Measurements from ENCODE around the gene ALAS1.

Gene ALAS1

DNA sequence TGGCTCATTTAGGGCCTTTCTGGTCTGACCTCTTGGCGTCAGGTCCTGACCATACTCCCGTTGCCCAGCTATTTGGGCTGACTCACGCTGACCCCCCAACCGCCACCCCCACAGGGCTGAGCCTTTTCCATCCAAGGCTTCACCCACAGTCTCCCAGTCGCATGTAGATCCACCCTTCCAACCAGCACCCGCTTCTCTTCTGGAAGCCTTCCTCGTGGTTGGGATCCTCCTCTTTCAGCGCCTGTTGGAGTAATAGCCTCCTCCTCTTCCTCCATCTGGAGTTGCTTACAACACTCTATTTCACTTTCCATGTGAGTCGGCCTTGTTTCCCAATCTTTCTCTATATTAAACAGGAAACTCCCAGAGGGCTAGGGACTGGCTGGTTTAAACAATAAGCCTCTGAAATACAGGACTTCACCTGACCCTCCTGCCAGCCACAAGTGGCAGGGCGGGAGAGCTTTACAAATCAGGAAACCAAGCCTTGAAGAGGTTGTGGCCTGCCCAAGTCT, 2.1 kb upstream of the ALAS1 start:
- DNase-seq (ENCODE audit: insufficient read length, low spot score) (no peak), FAIRE-seq (no peak)
- TF ChIP-seq SPI1 (IDR thresholded peaks at IDR 0.05; ENCODE audit: low read depth, low read length) (no peak), POLR2AphosphoS5 (IDR thresholded peaks at IDR 0.05; ENCODE audit: low read depth, low read length) (no peak), POLR2A (IDR thresholded peaks at IDR 0.05; ENCODE audit: low read depth, low read length) (no peak), POU2F2 (IDR thresholded peaks at IDR 0.05; ENCODE audit: low read depth, low read length) (no peak), TAF1 (IDR thresholded peaks at IDR 0.05; ENCODE audit: low read depth, low read length) (no peak), PAX5 (IDR thresholded peaks at IDR 0.05; ENCODE audit: insufficient read depth, low read length, severe bottlenecking) (no peak)

- FAIRE-seq, result no peak
- TF ChIP-seq TAF1 (IDR thresholded peaks at IDR 0.05; ENCODE audit: low read depth, low read length) (no peak), PAX5 (IDR thresholded peaks at IDR 0.05; ENCODE audit: insufficient read depth, low read length, severe bottlenecking) (no peak), POLR2AphosphoS5 (IDR thresholded peaks at IDR 0.05; ENCODE audit: low read depth, low read length) (no peak), SPI1 (IDR thresholded peaks at IDR 0.05; ENCODE audit: low read depth, low read length) (no peak), POLR2A (IDR thresholded peaks at IDR 0.05; ENCODE audit: low read depth, low read length) (no peak), POU2F2 (IDR thresholded peaks at IDR 0.05; ENCODE audit: low read depth, low read length) (no peak)
- no peak for DNase-seq (ENCODE audit: insufficient read length, low spot score)
Measured at GRCh38 chr3:52196977-52197376, 983 bp upstream of the ALAS1 start.

GRCh38 chr3:52197499-52197841, 490 bp upstream of the ALAS1 start:
- FAIRE-seq (no peak), DNase-seq (ENCODE audit: insufficient read length, low spot score) (no peak)
- no peak for TF ChIP-seq POLR2AphosphoS5 (IDR thresholded peaks at IDR 0.05; ENCODE audit: low read depth, low read length)
- no peak for TF ChIP-seq SPI1 (IDR thresholded peaks at IDR 0.05; ENCODE audit: low read depth, low read length)
- TF ChIP-seq POLR2A (IDR thresholded peaks at IDR 0.05; ENCODE audit: low read depth, low read length), result no peak
- no peak for TF ChIP-seq TAF1 (IDR thresholded peaks at IDR 0.05; ENCODE audit: low read depth, low read length)
- no peak for TF ChIP-seq POU2F2 (IDR thresholded peaks at IDR 0.05; ENCODE audit: low read depth, low read length)
- no peak for TF ChIP-seq PAX5 (IDR thresholded peaks at IDR 0.05; ENCODE audit: insufficient read depth, low read length, severe bottlenecking)

DNA sequence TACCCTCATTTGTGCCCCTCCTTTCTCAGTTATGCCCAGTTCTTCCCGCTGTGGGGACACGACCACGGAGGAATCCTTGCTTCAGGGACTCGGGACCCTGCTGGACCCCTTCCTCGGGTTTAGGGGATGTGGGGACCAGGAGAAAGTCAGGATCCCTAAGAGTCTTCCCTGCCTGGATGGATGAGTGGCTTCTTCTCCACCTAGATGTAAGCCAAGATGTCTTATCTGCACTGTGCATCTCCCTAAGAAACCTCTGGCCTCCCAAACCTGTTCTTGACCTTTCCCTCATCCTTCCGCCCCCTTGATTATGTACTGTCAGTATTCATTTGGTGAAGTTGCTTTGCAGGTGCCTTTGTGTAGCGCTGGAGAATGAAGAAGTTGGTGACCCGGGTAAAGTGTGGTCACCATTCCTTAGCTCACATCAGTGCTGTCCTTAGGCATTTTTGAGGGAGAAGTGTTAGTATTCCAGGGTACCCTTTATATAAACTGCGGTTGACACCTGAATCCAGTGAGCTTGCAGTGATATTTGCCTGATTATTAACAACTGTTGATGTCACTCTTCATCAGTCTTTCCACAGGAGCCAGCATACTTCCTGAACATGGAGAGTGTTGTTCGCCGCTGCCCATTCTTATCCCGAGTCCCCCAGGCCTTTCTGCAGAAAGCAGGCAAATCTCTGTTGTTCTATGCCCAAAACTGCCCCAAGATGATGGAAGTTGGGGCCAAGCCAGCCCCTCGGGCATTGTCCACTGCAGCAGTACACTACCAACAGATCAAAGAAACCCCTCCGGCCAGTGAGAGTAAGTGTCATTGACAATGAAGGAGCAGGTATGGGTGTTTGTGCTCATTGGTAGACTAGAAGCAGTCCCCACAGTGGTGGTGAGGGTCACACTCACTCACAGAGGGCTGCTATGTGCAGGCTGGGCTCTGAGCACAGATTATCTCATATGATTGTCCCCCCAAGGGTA, 966 bp downstream of the ALAS1 start:
- no peak for FAIRE-seq
- TF ChIP-seq SPI1 (IDR thresholded peaks at IDR 0.05; ENCODE audit: low read depth, low read length) (no peak), PAX5 (IDR thresholded peaks at IDR 0.05; ENCODE audit: insufficient read depth, low read length, severe bottlenecking) (no peak), POLR2AphosphoS5 (IDR thresholded peaks at IDR 0.05; ENCODE audit: low read depth, low read length) (no peak), TAF1 (IDR thresholded peaks at IDR 0.05; ENCODE audit: low read depth, low read length) (no peak), POU2F2 (IDR thresholded peaks at IDR 0.05; ENCODE audit: low read depth, low read length) (no peak), POLR2A (IDR thresholded peaks at IDR 0.05; ENCODE audit: low read depth, low read length) (no peak)
- no peak for DNase-seq (ENCODE audit: insufficient read length, low spot score)

- no peak for TF ChIP-seq POLR2A (IDR thresholded peaks at IDR 0.05; ENCODE audit: low read depth, low read length)
- TF ChIP-seq POU2F2 (IDR thresholded peaks at IDR 0.05; ENCODE audit: low read depth, low read length), result no peak
- FAIRE-seq, result peak; percentile 54
- DNase-seq (ENCODE audit: insufficient read length, low spot score), result no peak
Measured at GRCh38 chr3:52200981-52201679, 3.2 kb downstream of the ALAS1 start.

- FAIRE-seq (peak; percentile 82), DNase-seq (ENCODE audit: insufficient read length, low spot score) (no peak)
- no peak for TF ChIP-seq POLR2A (IDR thresholded peaks at IDR 0.05; ENCODE audit: low read depth, low read length)
- TF ChIP-seq POU2F2 (IDR thresholded peaks at IDR 0.05; ENCODE audit: low read depth, low read length), result no peak
- no peak for TF ChIP-seq POLR2AphosphoS5 (IDR thresholded peaks at IDR 0.05; ENCODE audit: low read depth, low read length)
- TF ChIP-seq PAX5 (IDR thresholded peaks at IDR 0.05; ENCODE audit: insufficient read depth, low read length, severe bottlenecking), result no peak
- no peak for TF ChIP-seq TAF1 (IDR thresholded peaks at IDR 0.05; ENCODE audit: low read depth, low read length)
- no peak for TF ChIP-seq SPI1 (IDR thresholded peaks at IDR 0.05; ENCODE audit: low read depth, low read length)
Measured at GRCh38 chr3:52202384-52203077, 4.6 kb downstream of the ALAS1 start.

DNA sequence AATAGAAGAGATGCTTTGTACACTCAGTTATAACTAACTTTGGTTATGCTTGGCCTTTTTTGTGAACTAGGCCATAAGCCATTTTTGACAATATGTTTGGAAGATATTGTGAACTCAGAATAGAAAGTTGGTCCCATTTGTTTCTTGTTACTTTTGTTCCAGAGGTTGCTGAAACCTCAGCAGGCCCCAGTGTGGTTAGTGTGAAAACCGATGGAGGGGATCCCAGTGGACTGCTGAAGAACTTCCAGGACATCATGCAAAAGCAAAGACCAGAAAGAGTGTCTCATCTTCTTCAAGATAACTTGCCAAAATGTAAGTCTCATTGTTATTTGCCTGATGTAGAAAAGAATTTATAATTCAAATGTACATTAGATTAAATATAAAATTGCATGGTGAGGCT, 5.7 kb downstream of the ALAS1 start:
- no peak for DNase-seq (ENCODE audit: insufficient read length, low spot score)
- FAIRE-seq, result no peak
- TF ChIP-seq SPI1 (IDR thresholded peaks at IDR 0.05; ENCODE audit: low read depth, low read length), result no peak
- TF ChIP-seq POU2F2 (IDR thresholded peaks at IDR 0.05; ENCODE audit: low read depth, low read length), result no peak
- TF ChIP-seq TAF1 (IDR thresholded peaks at IDR 0.05; ENCODE audit: low read depth, low read length), result no peak
- no peak for TF ChIP-seq PAX5 (IDR thresholded peaks at IDR 0.05; ENCODE audit: insufficient read depth, low read length, severe bottlenecking)
- TF ChIP-seq POLR2AphosphoS5 (IDR thresholded peaks at IDR 0.05; ENCODE audit: low read depth, low read length), result no peak
- no peak for TF ChIP-seq POLR2A (IDR thresholded peaks at IDR 0.05; ENCODE audit: low read depth, low read length)

- no peak for FAIRE-seq
- no peak for DNase-seq (ENCODE audit: insufficient read length, low spot score)
- no peak for TF ChIP-seq POLR2A (IDR thresholded peaks at IDR 0.05; ENCODE audit: low read depth, low read length)
- TF ChIP-seq PAX5 (IDR thresholded peaks at IDR 0.05; ENCODE audit: insufficient read depth, low read length, severe bottlenecking), result no peak
- TF ChIP-seq POLR2AphosphoS5 (IDR thresholded peaks at IDR 0.05; ENCODE audit: low read depth, low read length), result no peak
- TF ChIP-seq POU2F2 (IDR thresholded peaks at IDR 0.05; ENCODE audit: low read depth, low read length), result no peak
- TF ChIP-seq TAF1 (IDR thresholded peaks at IDR 0.05; ENCODE audit: low read depth, low read length), result no peak
- TF ChIP-seq SPI1 (IDR thresholded peaks at IDR 0.05; ENCODE audit: low read depth, low read length), result no peak
Measured at GRCh38 chr3:52204337-52205073, 6.5 kb downstream of the ALAS1 start.
